Activated CD4-positive, alpha-beta T cell treated with anti-CD3 and anti-CD28 coated beads, Interleukin-2, amount 10 ng/mL, durations not matched to agents 7 days and 5 days (primary cell): Measurements from ENCODE around the gene GPX4. TPM values are rescaled to one million over a fixed set of nuclear protein-coding genes. Genes with fewer than 3 reads are reported as not detected.

Source experiments
- CTCF ChIA-PET: fragments of 350-600 bp; sonication (Branson Sonifier 250); formaldehyde crosslinking; loops from one replicate; lab custom pipeline; 2021; ENCODE audit warnings: antibody characterized with exemption; lab: Charles Lee
- POLR2A ChIA-PET: fragments of 350-600 bp; sonication (Branson Sonifier 250); formaldehyde crosslinking; loops from one replicate; lab custom pipeline; 2021; ENCODE audit warnings: antibody characterized with exemption; lab: Charles Lee
- DNase-seq: peaks from one replicate; pipeline ENCODE4 v3.0.0-alpha.2; 2020
- H3K27ac Mint-ChIP-seq: one replicate; pipeline ENCODE4 v1.8.0; 2021; ENCODE audit warnings: mild to moderate bottlenecking, moderate library complexity, mixed read lengths
- H3K27me3 Mint-ChIP-seq: one replicate; pipeline ENCODE4 v1.8.0; 2021; ENCODE audit warnings: mixed read lengths
- H3K36me3 Mint-ChIP-seq: one replicate; pipeline ENCODE4 v1.8.0; 2021; ENCODE audit warnings: low read depth, mixed read lengths
- H3K4me1 Mint-ChIP-seq: one replicate; pipeline ENCODE4 v1.8.0; 2021; ENCODE audit warnings: mixed read lengths
- H3K4me3 Mint-ChIP-seq: one replicate; pipeline ENCODE4 v1.8.0; 2021; ENCODE audit warnings: mild to moderate bottlenecking, moderate library complexity, mixed read lengths
- H3K9me3 Mint-ChIP-seq: one replicate; pipeline ENCODE4 v1.8.0; 2021; ENCODE audit warnings: mixed read lengths
- total RNA-seq, 2 experiments: library from RNA; stranded (reverse); gene quantifications; one replicate each; pipeline ENCODE4 v1.2.3, GENCODE V29; 2021

The GPX4 gene
- total RNA-seq, 2 experiments from 2014 or later: 106 to 114 TPM

DNA sequence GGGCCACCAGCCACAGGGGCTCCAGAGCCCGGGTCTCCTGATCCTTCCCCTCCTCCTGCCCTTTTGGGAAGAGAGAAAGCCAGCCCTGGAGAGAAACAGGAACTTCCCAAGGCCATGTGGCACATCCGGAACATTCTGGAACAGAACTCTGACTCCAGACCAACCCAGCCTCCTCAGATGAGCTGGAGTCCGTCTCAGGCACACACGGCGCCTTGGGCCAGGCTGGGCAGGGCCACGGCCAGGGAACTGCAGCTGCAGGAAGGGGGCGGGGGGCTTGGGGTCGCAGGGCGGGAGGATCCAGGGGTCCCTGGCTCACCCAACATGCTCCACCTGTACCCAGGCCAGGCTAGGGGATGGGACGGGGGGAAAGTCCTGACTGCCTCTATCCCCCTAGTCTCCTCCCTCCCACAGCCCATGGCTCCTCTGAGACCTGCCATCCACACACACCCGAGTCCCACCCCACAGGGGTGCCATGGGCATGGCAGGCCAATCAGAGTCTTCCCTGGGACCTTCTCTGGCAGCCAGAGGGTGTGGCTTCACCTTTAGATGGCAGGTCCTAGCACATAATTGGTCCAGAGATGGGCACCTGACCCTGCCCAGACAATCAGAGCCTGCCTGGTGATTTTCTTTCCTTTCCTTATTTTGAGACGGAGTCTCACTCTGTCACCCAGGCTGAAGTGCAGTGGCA lies 47.4 kb downstream of the GPX4 start:
- Mint-ChIP-seq H3K27ac (no peak overlapping the region), H3K4me1 (no peaks in the 10 kb centered on the region), H3K36me3 (peaks cover 8% of the 10 kb centered on the region), H3K9me3 (no peaks in the 10 kb centered on the region), H3K27me3 (no peaks in the 10 kb centered on the region), H3K4me3 (no peak overlapping the region)
- POLR2A ChIA-PET: no interaction called here
- no peak for DNase-seq
- CTCF ChIA-PET: no interaction called here

DNA sequence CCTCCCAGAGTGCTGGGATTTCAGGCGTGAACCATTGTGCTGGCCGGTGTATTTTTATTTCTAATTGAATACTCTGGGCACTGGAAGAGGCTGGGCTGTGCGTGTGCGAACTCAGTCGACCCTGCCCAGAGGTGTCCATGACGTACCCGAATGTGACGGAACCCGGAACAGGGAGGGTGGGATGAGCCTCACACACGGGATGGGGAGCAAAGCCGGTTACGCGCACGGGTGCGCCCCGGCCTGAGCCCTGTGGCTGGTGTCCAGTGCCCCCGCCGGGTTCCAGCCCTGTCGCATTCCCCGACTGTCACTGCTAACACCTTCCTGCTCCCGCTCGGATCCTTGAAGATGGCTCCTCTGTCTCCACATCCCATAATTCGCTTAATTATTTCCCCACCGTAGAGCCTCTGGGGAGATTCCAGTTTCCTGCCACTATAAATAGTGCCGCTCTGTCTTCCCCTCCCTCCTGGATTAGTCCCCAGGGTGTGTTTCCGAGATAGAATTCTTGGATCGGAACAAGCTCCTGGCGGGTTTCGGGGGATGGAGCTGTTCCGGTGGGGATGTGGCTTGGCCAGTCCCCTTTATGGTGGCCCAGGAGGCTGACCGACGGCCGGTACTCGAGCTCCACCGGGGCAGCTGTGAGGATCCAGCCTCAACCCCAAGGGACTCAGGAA lies 48.3 kb downstream of the GPX4 start:
- H3K36me3 Mint-ChIP-seq: peaks cover 8% of the 10 kb centered on the region
- no peaks in the 10 kb centered on the region for H3K4me1 Mint-ChIP-seq
- H3K9me3 Mint-ChIP-seq: no peaks in the 10 kb centered on the region
- no peak overlapping the region for H3K4me3 Mint-ChIP-seq
- DNase-seq: no peak
- H3K27ac Mint-ChIP-seq: no peak overlapping the region
- ChIA-PET POLR2A (no interaction called here), CTCF (no interaction called here)
- H3K27me3 Mint-ChIP-seq: no peaks in the 10 kb centered on the region

DNA sequence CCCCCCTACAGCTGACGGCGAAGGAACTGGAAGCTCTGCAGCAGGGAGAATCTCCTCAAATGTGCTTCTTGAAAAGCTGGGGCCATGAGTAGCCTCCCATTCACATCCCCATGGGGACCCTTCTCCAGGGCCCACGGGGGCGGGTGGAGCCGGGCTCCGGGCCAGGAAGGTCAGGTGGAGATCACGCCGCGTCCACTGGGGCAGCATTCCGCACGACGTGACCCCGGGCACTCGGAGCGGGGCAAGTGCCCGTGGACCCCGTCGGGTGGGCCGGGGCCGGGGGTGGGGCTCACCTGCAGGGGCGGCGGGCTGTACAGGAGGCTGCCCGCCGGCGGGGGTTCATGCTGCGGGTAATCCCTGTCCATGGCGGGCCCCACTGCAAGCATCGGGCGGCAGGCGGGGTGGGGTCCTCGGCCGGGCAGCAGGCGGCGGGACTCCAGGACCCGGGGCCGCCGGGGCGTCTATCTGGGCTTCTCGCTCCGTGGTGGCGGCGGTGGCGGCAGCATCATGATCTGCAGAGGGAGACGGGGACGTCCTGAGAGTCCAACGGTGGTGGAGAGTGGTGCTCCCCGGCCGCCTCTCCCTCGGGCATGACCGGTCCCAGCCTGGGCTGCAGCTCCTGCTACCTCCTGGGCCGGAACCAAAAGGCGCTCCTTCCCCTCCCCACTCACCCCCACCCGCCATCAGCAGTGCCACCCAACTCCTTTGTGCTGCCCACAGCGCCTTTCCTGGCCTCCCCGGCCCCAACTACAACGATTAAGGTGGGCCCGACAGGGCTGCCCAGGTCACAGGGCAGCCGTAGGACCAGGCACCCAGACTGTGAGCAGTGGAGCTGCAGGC lies 50.3 kb downstream of the GPX4 start:
- ChIA-PET CTCF (interaction anchor here (1.8 kb wide), 1 partner anchor 7 kb away, joined by 6 read pairs; no protein-coding TSS in a partner anchor), POLR2A (no interaction called here)
- peaks cover 8% of the 10 kb centered on the region for H3K36me3 Mint-ChIP-seq
- no peak overlapping the region for H3K27ac Mint-ChIP-seq
- H3K4me3 Mint-ChIP-seq: no peak overlapping the region
- no peaks in the 10 kb centered on the region for H3K27me3 Mint-ChIP-seq
- no peaks in the 10 kb centered on the region for H3K9me3 Mint-ChIP-seq
- no peaks in the 10 kb centered on the region for H3K4me1 Mint-ChIP-seq
- no peak for DNase-seq

DNA sequence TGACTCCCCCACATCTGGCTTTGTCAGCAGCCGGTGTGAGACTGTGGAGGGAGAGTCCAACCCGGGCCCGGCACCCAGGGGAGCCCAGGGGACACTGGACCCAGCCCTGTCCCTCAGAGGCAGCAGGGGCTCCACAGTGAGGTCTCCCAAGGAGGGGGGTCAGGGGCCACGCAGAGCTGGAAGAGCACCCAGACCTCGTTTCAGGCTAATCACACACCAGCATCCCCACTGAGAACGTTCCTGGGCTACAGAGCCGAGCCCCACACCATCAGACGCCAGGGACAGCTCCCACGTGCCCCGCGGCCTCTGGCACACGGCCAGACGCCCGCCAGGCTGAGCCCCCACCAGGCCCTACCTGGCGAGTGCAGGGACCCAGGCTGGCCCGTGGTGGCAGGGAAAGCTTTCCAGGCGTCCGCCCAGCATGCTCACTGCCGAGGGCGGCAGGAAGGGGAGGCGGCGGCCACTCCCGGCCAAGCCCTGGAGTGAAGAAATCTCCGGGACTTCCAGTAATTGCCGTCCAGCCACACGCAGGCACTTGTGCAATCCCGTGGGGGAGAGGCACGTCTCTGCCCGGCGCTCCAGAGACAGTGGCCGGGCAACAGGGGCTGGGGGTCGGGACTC lies 51.0 kb downstream of the GPX4 start:
- POLR2A ChIA-PET: no interaction called here
- H3K27me3 Mint-ChIP-seq: no peaks in the 10 kb centered on the region
- H3K27ac Mint-ChIP-seq: no peak overlapping the region
- CTCF ChIA-PET: interaction anchor here (0.7 to 1.8 kb wide), 2 partner anchors 8 to 15 kb away, joined by 3 to 6 read pairs; no protein-coding TSS in a partner anchor
- no peaks in the 10 kb centered on the region for H3K4me1 Mint-ChIP-seq
- DNase-seq: no peak
- H3K36me3 Mint-ChIP-seq: peaks cover 8% of the 10 kb centered on the region
- no peak overlapping the region for H3K4me3 Mint-ChIP-seq
- no peaks in the 10 kb centered on the region for H3K9me3 Mint-ChIP-seq

DNA sequence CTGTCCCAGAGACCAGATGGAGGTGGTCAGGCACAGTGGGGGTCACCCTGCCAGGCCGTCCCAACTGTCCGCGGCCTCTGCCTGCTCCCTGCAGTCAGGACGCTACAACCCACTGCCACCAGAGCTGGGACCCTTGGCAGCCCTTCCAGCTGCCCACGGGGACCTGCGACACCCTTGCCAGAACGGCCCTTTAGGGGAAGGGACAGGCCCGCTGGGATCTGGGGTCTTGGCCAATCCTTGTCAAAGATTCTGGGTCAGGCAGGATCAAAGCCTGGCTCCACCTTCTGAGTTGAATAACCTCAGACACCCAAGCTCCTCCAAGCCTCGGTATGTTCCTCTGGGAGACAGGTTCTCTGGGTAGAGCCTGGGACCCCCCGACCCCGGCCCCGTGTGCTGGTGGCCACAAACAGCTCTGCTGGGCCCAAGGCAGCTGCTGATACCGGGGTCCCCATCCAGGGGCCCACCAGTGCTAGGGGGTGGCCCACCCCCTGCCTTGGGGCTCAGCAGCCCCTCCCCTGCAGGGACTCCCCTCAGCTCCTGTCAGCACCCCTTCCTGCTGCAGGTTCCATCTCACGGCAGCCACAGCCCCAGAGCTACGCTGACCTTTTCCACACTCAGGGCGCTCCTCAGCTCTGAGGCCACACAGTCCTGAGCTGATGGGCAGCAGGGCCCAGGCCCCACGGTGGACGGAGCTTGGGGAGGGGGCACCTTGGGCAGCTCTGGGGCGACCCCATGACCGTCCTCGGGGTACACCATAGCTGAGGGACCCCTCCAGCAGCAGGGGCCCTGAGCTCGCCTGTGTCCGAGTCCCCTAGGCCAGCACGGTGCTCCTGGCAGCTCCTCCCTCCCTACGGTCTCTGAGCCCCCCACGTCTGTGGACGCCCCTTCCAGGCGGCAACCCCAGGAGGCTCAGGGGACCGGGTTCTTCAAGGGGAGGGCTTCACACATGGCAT lies 51.8 kb downstream of the GPX4 start:
- CTCF ChIA-PET: interaction anchor here (0.7 to 1.8 kb wide), 2 partner anchors 9 to 14 kb away, joined by 3 to 6 read pairs; no protein-coding TSS in a partner anchor
- Mint-ChIP-seq H3K4me3 (no peak overlapping the region), H3K9me3 (no peaks in the 10 kb centered on the region), H3K27ac (no peak overlapping the region), H3K36me3 (peaks cover 8% of the 10 kb centered on the region), H3K4me1 (no peaks in the 10 kb centered on the region), H3K27me3 (no peaks in the 10 kb centered on the region)
- POLR2A ChIA-PET: no interaction called here
- DNase-seq: no peak

Other genes starting within 250 kb of the GPX4 start
- gene CFD, start 244.3 kb upstream of the GPX4 start, total RNA-seq: 1 to 10 TPM; 1.5 to 1.6 TPM
- 10 to 100 TPM; 72.5 to 88.1 TPM for gene MED16, start 210.8 kb upstream of the GPX4 start, total RNA-seq
- not detected for gene RNU6-9, start 210.5 kb upstream of the GPX4 start, total RNA-seq
- gene R3HDM4, start 190.8 kb upstream of the GPX4 start, total RNA-seq: 100 to 1,000 TPM; 120 to 121 TPM
- 1 to 10 TPM in 1 of 2 experiments, under 1 TPM in 1; 0.72 to 1.1 TPM for gene KISS1R, start 186.7 kb upstream of the GPX4 start, total RNA-seq
- gene ARID3A, start 178.0 kb upstream of the GPX4 start, total RNA-seq: 10 to 100 TPM; 25.8 to 28.4 TPM
- 10 to 100 TPM; 39.2 to 49.2 TPM for gene WDR18, start 119.6 kb upstream of the GPX4 start, total RNA-seq
- gene GRIN3B, start 103.6 kb upstream of the GPX4 start, total RNA-seq: not detected
- gene TMEM259, start 82.9 kb upstream of the GPX4 start, total RNA-seq: 100 to 1,000 TPM; 183 to 195 TPM
- not detected for gene RNU6-2, start 82.5 kb upstream of the GPX4 start, total RNA-seq
- gene CNN2, start 77.4 kb upstream of the GPX4 start, total RNA-seq: 100 to 1,000 TPM; 558 to 580 TPM
- 10 to 100 TPM; 75.9 to 87.5 TPM for gene ABCA7, start 63.9 kb upstream of the GPX4 start, total RNA-seq
- 100 to 1,000 TPM; 487 to 570 TPM for gene ARHGAP45, start 36.8 kb upstream of the GPX4 start, total RNA-seq
- 100 to 1,000 TPM; 120 to 133 TPM for gene POLR2E, start 8.6 kb upstream of the GPX4 start, total RNA-seq
- gene SBNO2, start 70.3 kb downstream of the GPX4 start, total RNA-seq: 10 to 100 TPM; 84.7 to 91.7 TPM
- 10 to 100 TPM; 71.7 to 82.0 TPM for gene STK11, start 101.8 kb downstream of the GPX4 start, total RNA-seq
- not detected for gene CBARP, start 134.0 kb downstream of the GPX4 start, total RNA-seq
- 100 to 1,000 TPM; 151 to 166 TPM for gene ATP5F1D, start 137.8 kb downstream of the GPX4 start, total RNA-seq
- gene MIDN, start 144.6 kb downstream of the GPX4 start, total RNA-seq: 10 to 100 TPM; 58.0 to 65.7 TPM
- gene CIRBP, start 165.3 kb downstream of the GPX4 start, total RNA-seq: 100 to 1,000 TPM; 169 to 224 TPM
- 10 to 100 TPM; 47.8 to 51.5 TPM for gene FAM174C, start 171.5 kb downstream of the GPX4 start, total RNA-seq
- gene EFNA2, start 181.9 kb downstream of the GPX4 start, total RNA-seq: not detected